ENCODE data around the gene IL15. TPM values are rescaled to one million over a fixed set of nuclear protein-coding genes. Genes with fewer than 3 reads are reported as not detected.
A peak's percentile ranks its signal among the peaks of the same experiment; 100 is the strongest.

IL15 gene
- total RNA-seq, 4 donors from 2014 or later: 0.64 to 3.8 (median 1.6) TPM

DNA sequence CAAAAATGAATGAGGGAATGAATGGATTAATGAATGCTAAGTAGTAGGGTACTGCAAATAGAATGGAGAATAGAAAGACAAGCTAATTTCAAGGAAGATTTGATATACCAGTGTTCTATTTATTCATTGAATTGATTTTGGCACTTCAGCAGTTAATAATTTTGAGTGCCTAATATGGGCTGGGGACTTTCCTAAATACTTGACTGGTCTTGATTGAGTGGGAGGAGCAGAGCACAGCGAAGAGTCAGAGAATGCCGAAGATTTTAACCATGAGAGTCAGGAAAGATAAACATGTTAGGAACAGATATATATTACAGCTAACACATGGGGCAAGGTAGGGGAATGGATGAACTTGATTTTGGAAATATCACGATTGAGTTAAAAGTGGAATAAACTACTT is 10.6 kb downstream of the IL15 start:
- 31% methylated on average over 3 of the region's 3 CpGs for WGBS
- Histone ChIP-seq H3K4me1 (no peaks in the 10 kb centered on the region), H3K9me3 (no peaks in the 10 kb centered on the region), H3K27ac (no peak overlapping the region), H3K36me3 (no peaks in the 10 kb centered on the region), H3K4me3 (no peak overlapping the region), H3K27me3 (no peaks in the 10 kb centered on the region)
- TF ChIP-seq EP300 (IDR thresholded peaks at IDR 0.05) (no peak), POLR2A (IDR thresholded peaks at IDR 0.05) (no peak), POLR2AphosphoS5 (IDR thresholded peaks at IDR 0.05) (no peak)
- TF ChIP-seq, protein P1, sequence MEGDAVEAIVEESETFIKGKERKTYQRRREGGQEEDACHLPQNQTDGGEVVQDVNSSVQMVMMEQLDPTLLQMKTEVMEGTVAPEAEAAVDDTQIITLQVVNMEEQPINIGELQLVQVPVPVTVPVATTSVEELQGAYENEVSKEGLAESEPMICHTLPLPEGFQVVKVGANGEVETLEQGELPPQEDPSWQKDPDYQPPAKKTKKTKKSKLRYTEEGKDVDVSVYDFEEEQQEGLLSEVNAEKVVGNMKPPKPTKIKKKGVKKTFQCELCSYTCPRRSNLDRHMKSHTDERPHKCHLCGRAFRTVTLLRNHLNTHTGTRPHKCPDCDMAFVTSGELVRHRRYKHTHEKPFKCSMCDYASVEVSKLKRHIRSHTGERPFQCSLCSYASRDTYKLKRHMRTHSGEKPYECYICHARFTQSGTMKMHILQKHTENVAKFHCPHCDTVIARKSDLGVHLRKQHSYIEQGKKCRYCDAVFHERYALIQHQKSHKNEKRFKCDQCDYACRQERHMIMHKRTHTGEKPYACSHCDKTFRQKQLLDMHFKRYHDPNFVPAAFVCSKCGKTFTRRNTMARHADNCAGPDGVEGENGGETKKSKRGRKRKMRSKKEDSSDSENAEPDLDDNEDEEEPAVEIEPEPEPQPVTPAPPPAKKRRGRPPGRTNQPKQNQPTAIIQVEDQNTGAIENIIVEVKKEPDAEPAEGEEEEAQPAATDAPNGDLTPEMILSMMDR (IDR thresholded peaks at IDR 0.05): no peak
- no peak for DNase-seq (ENCODE audit: low spot score in 2 of 2)

DNA sequence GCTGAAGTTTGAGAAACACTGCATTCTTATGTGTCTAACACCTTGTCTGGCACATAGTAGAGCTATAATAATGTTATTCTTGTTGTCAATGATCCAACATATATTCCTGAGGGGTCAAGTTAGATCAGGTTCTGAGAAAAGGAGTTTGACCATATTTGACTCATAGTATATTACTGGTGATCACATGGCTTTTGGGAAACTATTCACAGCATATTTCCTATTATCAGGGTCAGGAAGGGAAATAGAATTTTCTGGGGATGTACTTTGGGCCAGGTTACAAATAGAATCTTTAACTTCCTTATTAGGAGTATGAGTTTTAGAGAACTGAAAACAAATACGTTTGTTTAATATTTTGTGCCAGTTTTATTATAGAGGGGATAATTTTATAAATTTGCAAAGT is 11.6 kb downstream of the IL15 start:
- Histone ChIP-seq H3K4me1 (peaks cover 2% of the 10 kb centered on the region), H3K27ac (peak overlapping the region; percentile 36), H3K27me3 (no peaks in the 10 kb centered on the region), H3K36me3 (no peaks in the 10 kb centered on the region), H3K4me3 (no peak overlapping the region), H3K9me3 (no peaks in the 10 kb centered on the region)
- TF ChIP-seq POLR2A (IDR thresholded peaks at IDR 0.05): no peak
- 55% methylated on average over 1 of the region's 1 CpG for WGBS
- no peak for DNase-seq (ENCODE audit: low spot score in 2 of 2)

DNA sequence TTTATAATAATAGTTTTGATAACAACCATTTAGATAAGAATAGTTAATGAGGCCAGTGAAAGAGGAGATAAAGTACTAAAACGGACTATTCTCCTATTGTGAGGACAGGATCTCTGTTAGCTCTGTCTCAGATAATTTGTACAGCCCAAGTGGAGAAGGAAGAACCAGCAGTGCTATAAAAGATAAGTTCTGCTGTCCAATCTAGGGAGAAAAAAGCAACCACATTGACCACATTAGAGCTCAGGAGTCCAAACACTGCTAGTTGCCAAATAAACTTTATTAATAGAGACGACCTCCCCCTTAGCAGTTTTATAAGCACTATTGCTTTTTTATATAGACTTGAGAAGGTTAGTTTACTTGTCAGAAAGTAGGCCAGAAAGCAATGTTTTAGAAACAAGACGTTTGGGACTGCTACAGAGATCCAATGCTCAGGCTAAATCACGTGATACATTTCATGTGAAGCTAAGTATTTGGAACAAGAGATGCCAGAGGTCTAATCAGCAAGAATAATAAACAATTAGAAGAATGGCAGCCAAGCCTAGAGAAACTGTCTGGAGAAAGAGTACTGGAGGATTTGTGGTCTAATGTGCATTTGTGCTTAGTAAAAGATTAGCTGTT is 15.9 kb downstream of the IL15 start:
- DNase-seq (ENCODE audit: low spot score in 2 of 2): no peak
- Histone ChIP-seq H3K36me3 (no peaks in the 10 kb centered on the region), H3K27ac (peak overlapping the region; percentile 27), H3K4me1 (peaks cover 8% of the 10 kb centered on the region), H3K27me3 (no peaks in the 10 kb centered on the region), H3K4me3 (no peak overlapping the region), H3K9me3 (no peaks in the 10 kb centered on the region)
- TF ChIP-seq POLR2A (IDR thresholded peaks at IDR 0.05): no peak
- WGBS: 25% methylated on average over 4 of the region's 4 CpGs

DNA sequence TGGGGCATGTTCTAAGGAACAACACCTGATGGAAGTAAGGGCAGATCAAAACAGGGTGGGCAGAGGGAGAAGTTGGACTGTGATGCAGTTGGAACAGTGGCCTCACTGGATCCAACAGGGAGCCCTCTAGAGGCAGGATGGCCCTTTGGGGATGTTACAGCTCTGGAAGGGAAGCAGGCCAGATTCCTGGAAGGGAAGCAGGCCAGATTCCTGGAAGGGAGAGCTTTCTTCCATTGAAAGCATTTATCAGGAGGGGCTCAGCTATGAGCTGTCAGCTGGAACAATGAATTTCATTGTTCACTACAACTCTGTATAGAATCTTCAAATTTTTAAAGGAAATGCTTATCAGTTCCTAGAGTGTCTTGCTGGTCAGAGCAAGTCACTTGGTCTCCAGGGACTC is 17.7 kb downstream of the IL15 start:
- peak in 1 of 2 donors; percentile 56 for DNase-seq (ENCODE audit: low spot score in 2 of 2)
- Histone ChIP-seq H3K4me1 (peaks cover 8% of the 10 kb centered on the region), H3K9me3 (no peaks in the 10 kb centered on the region), H3K36me3 (no peaks in the 10 kb centered on the region), H3K27me3 (no peaks in the 10 kb centered on the region), H3K4me3 (no peak overlapping the region), H3K27ac (no peak overlapping the region)
- TF ChIP-seq, protein P1 (IDR thresholded peaks at IDR 0.05): peak in 1 of 2 donors; percentile 10
- TF ChIP-seq POLR2A (IDR thresholded peaks at IDR 0.05): no peak
- TF ChIP-seq POLR2AphosphoS5 (IDR thresholded peaks at IDR 0.05): peak in 1 of 3 donors; percentile 15
- TF ChIP-seq EP300 (IDR thresholded peaks at IDR 0.05): no peak

DNA sequence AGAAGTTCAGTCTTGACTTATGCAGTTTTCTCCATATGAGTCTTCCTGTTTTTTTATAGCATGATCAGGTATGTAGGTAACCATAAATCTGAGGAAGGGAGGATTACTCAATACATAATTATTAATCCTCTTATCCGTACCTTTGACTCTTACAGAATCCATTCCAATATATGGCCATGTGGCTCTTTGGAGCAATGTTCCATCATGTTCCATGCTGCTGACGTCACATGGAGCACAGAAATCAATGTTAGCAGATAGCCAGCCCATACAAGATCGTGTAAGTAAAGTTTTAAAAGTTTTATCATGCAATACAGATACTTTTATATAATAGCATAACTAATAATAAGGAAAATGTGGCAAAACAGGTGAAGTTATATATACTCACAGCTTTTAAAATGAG is 19.6 kb downstream of the IL15 start:
- WGBS: 88% methylated on average over 3 of the region's 3 CpGs

DNA sequence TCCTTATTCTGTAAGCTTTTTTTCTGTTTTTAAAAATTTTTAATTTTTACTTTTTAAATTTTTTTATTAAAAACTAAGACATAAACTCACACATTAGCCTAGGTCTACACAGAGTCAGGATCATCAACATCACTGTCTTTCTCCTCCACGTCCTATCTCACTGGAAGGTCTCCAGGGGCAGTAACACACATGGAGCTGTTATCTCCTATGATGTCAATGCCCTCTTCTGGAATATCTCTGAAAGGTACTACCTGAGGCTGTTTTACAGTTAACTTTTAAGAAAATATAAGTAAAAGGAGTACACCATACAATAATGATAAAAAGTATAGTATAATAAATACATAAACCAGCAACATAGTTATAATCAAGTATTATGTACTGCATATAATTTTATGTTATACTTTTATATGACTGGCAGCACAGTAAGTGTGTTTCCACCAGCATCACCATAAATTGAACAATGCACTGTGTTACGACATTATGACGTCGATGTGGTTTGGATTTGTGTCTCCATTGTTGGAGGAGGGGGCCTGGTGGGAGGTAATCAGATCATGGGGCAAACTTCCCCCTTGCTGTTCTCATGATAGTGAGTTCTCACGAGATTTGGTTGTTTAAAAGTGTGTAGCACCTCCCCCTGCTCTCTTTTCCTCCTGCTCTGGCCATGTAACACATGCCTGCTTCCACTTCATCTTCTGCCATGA is 21.3 kb downstream of the IL15 start:
- no peak for DNase-seq (ENCODE audit: low spot score in 2 of 2)
- H3K36me3 ChIP-seq: no peaks in the 10 kb centered on the region
- TF ChIP-seq, protein P1 (IDR thresholded peaks at IDR 0.05): no peak
- TF ChIP-seq POLR2A (IDR thresholded peaks at IDR 0.05): no peak
- TF ChIP-seq POLR2AphosphoS5 (IDR thresholded peaks at IDR 0.05): no peak
- no peak for TF ChIP-seq EP300 (IDR thresholded peaks at IDR 0.05)
- H3K4me3 ChIP-seq: no peak overlapping the region
- H3K27ac ChIP-seq: no peak overlapping the region
- 83% methylated on average over 5 of the region's 5 CpGs for WGBS
- no peaks in the 10 kb centered on the region for H3K9me3 ChIP-seq
- peaks cover 8% of the 10 kb centered on the region for H3K4me1 ChIP-seq
- no peaks in the 10 kb centered on the region for H3K27me3 ChIP-seq

More for the DNA sequence above, 19.6 kb downstream of the IL15 start:
- Histone ChIP-seq H3K27me3 (no peaks in the 10 kb centered on the region), H3K9me3 (no peaks in the 10 kb centered on the region), H3K4me1 (peaks cover 8% of the 10 kb centered on the region), H3K4me3 (no peak overlapping the region), H3K36me3 (no peaks in the 10 kb centered on the region), H3K27ac (no peak overlapping the region)
- no peak for TF ChIP-seq EP300 (IDR thresholded peaks at IDR 0.05)
- TF ChIP-seq POLR2AphosphoS5 (IDR thresholded peaks at IDR 0.05): no peak
- TF ChIP-seq POLR2A (IDR thresholded peaks at IDR 0.05): no peak
- TF ChIP-seq, protein P1 (IDR thresholded peaks at IDR 0.05): no peak
- no peak for DNase-seq (ENCODE audit: low spot score in 2 of 2)

All from suprapubic skin (tissue), 4 donors.